HG02973 (cell line): ENCODE data around the gene ESD.
A peak's percentile ranks its signal among the peaks of the same experiment; 100 is the strongest.
"Not testable (repeated sequence)": the region's sequence is repeated elsewhere in the genome, so short reads cannot be mapped to it uniquely, and the experiment has no call there.

Source experiments
- ATAC-seq: cut with Tn5 transposase; IDR thresholded peaks from one replicate; pipeline ENCODE4 v1.9.1; 2021; ENCODE audit warnings: moderate library complexity; ENCODE audit not compliant: unreplicated experiment

Gene ESD

GRCh38 chr13:46796129-46796514, 839 bp downstream of the ESD start:
- ATAC-seq = no peak

GRCh38 chr13:46795321-46795720, 1.6 kb downstream of the ESD start:
- no peak for ATAC-seq

GRCh38 chr13:46783504-46783903, 13.5 kb downstream of the ESD start:
- no peak for ATAC-seq

GRCh38 chr13:46782691-46783090, 14.3 kb downstream of the ESD start:
- no peak for ATAC-seq

- ATAC-seq = no peak
Measured at GRCh38 chr13:46782066-46782465, 14.9 kb downstream of the ESD start.

GRCh38 chr13:46778890-46779289, 18.1 kb downstream of the ESD start:
- no peak for ATAC-seq

GRCh38 chr13:46778095-46778494, 18.9 kb downstream of the ESD start:
- no peak for ATAC-seq

- ATAC-seq = no peak
Measured at GRCh38 chr13:46775385-46776107, 21.4 kb downstream of the ESD start.

- no peak for ATAC-seq
Measured at GRCh38 chr13:46773541-46773940, 23.4 kb downstream of the ESD start.

GRCh38 chr13:46771693-46772092, 25.3 kb downstream of the ESD start:
- no peak for ATAC-seq

- ATAC-seq = not testable (repeated sequence)
Measured at GRCh38 chr13:46769925-46770324, 27.0 kb downstream of the ESD start.

GRCh38 chr13:46761866-46762265, 35.1 kb downstream of the ESD start:
- ATAC-seq = no peak

GRCh38 chr13:46761174-46761573, 35.8 kb downstream of the ESD start:
- no peak for ATAC-seq

- ATAC-seq = no peak
Measured at GRCh38 chr13:46759846-46760245, 37.1 kb downstream of the ESD start.

GRCh38 chr13:46757640-46758039, 39.3 kb downstream of the ESD start:
- no peak for ATAC-seq

GRCh38 chr13:46756977-46757376, 40.0 kb downstream of the ESD start:
- no peak for ATAC-seq

- ATAC-seq = not testable (repeated sequence)
Measured at GRCh38 chr13:46755508-46755907, 41.5 kb downstream of the ESD start.

- no peak for ATAC-seq
Measured at GRCh38 chr13:46754812-46755211, 42.1 kb downstream of the ESD start.

GRCh38 chr13:46753917-46754316, 43.0 kb downstream of the ESD start:
- no peak for ATAC-seq

GRCh38 chr13:46753137-46753536, 43.8 kb downstream of the ESD start:
- no peak for ATAC-seq

- peak; percentile 80 for ATAC-seq
Measured at GRCh38 chr13:46751811-46752635, 44.9 kb downstream of the ESD start.

- ATAC-seq = no peak
Measured at GRCh38 chr13:46749951-46750350, 47.0 kb downstream of the ESD start.
